A673 (cell line): Measurements from ENCODE around the gene TSR1. TPM values are rescaled to one million over a fixed set of nuclear protein-coding genes. Genes with fewer than 3 reads are reported as not detected.

Experiments used
- BruUV-seq: library from RNA; stranded (reverse); fragments of 400-500 nt; replicated peaks from 2 replicates; lab custom pipeline; 2021; lab: Mats Ljungman, UMichigan
- CTCF ChIA-PET: fragments of 300-600 bp; sonication (Branson Sonifier 250); formaldehyde crosslinking; loops from one replicate; lab custom pipeline; 2022; ENCODE audit warnings: antibody characterized with exemption; lab: Charles Lee
- POLR2A ChIA-PET: fragments of 300-600 bp; sonication (Branson Sonifier 250); formaldehyde crosslinking; loops from one replicate; lab custom pipeline; 2022; ENCODE audit warnings: antibody characterized with exemption; ENCODE audit not compliant: low non-redundant PET; lab: Charles Lee
- DNase-seq: peaks from one replicate; pipeline ENCODE4 v3.0.0-alpha.2; 2015; ENCODE audit warnings: low spot score
- H3K27ac ChIP-seq: fragments of 200-600 bp; sonication (generic); 2 replicates; pipeline ENCODE4 v1.5.1; 2016; ENCODE audit warnings: mixed run types, low read depth, mild to moderate bottlenecking, mixed read lengths, antibody characterized with exemption, low read length; ENCODE audit not compliant: poor library complexity, severe bottlenecking
- H3K27me3 ChIP-seq: fragments of 200-600 bp; sonication (generic); replicated peaks from 2 replicates; pipeline ENCODE4 v1.6.1; 2017; ENCODE audit warnings: mixed run types, low read depth, mild to moderate bottlenecking, mixed read lengths, antibody characterized with exemption, low read length; ENCODE audit not compliant: insufficient read depth, poor library complexity
- H3K36me3 ChIP-seq: fragments of 200-600 bp; sonication (generic); 2 replicates; pipeline ENCODE4 v1.6.1; 2016; ENCODE audit warnings: mixed run types, mild to moderate bottlenecking, mixed read lengths, antibody characterized with exemption, low read length; ENCODE audit not compliant: insufficient read depth, poor library complexity, severe bottlenecking
- H3K4me1 ChIP-seq: fragments of 200-600 bp; sonication (generic); 2 replicates; pipeline ENCODE4 v1.6.1; 2017; ENCODE audit warnings: mixed run types, mild to moderate bottlenecking, mixed read lengths, antibody characterized with exemption, low read length; ENCODE audit not compliant: insufficient read depth, poor library complexity, severe bottlenecking
- H3K4me3 ChIP-seq: fragments of 200-600 bp; sonication (generic); 2 replicates; pipeline ENCODE4 v1.5.1; 2016; ENCODE audit warnings: low read depth, mixed run types, mild to moderate bottlenecking, mixed read lengths, low read length; ENCODE audit not compliant: poor library complexity, severe bottlenecking
- H3K9me3 ChIP-seq: fragments of 200-600 bp; sonication (generic); 2 replicates; pipeline ENCODE4 v1.6.1; 2016; ENCODE audit warnings: mixed run types, low read depth, mild to moderate bottlenecking, mixed read lengths, antibody characterized with exemption, low read length; ENCODE audit not compliant: poor library complexity, severe bottlenecking
- EZH2 ChIP-seq: fragments of 200-600 bp; sonication (generic); IDR thresholded peaks from 2 replicates; pipeline ENCODE4 v1.6.1; 2017; ENCODE audit warnings: borderline replicate concordance, low read depth, mild to moderate bottlenecking, mixed read lengths, antibody characterized with exemption, low read length; ENCODE audit not compliant: poor library complexity, severe bottlenecking
- intact Hi-C: fragments of 100-400 bp; cut with micrococcal nuclease; formaldehyde crosslinking; loops from one replicate; pipeline ENCODE4 v1.10.0; 2022; ENCODE audit not compliant: unreplicated experiment
- total RNA-seq: library from RNA; stranded (reverse); gene quantifications from 2 replicates; pipeline ENCODE4 v1.2.3, GENCODE V29; 2021
- TF ChIP-seq, protein P1 (sequence below): fragments of 300-800, 200-600 bp; sonication (generic); conservative IDR thresholded peaks from 2 replicates; pipeline ENCODE4 v1.5.1; 2017; ENCODE audit warnings: low read depth, mild to moderate bottlenecking, antibody characterized with exemption, low read length, moderate library complexity, mixed read lengths

The TSR1 gene
- total RNA-seq, 1 experiment from 2014 or later: 91.0 TPM

GRCh38 chr17:2299756-2300155 is 36.5 kb downstream of the TSR1 start:
- DNase-seq: no peak
- BruUV-seq: no TSS peak
- TF ChIP-seq, protein P1, sequence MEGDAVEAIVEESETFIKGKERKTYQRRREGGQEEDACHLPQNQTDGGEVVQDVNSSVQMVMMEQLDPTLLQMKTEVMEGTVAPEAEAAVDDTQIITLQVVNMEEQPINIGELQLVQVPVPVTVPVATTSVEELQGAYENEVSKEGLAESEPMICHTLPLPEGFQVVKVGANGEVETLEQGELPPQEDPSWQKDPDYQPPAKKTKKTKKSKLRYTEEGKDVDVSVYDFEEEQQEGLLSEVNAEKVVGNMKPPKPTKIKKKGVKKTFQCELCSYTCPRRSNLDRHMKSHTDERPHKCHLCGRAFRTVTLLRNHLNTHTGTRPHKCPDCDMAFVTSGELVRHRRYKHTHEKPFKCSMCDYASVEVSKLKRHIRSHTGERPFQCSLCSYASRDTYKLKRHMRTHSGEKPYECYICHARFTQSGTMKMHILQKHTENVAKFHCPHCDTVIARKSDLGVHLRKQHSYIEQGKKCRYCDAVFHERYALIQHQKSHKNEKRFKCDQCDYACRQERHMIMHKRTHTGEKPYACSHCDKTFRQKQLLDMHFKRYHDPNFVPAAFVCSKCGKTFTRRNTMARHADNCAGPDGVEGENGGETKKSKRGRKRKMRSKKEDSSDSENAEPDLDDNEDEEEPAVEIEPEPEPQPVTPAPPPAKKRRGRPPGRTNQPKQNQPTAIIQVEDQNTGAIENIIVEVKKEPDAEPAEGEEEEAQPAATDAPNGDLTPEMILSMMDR: no peak
- TF ChIP-seq EZH2: no peak
- ChIA-PET POLR2A (no interaction called here), CTCF (no interaction called here)
- H3K4me1 ChIP-seq: peaks cover 5% of the 10 kb centered on the region
- intact Hi-C loops: no loop called here
- H3K9me3 ChIP-seq: no peaks in the 10 kb centered on the region
- no peak overlapping the region for H3K4me3 ChIP-seq
- H3K27me3 ChIP-seq: no peaks in the 10 kb centered on the region
- H3K27ac ChIP-seq: no peak overlapping the region
- peaks cover 44% of the 10 kb centered on the region for H3K36me3 ChIP-seq

DNA sequence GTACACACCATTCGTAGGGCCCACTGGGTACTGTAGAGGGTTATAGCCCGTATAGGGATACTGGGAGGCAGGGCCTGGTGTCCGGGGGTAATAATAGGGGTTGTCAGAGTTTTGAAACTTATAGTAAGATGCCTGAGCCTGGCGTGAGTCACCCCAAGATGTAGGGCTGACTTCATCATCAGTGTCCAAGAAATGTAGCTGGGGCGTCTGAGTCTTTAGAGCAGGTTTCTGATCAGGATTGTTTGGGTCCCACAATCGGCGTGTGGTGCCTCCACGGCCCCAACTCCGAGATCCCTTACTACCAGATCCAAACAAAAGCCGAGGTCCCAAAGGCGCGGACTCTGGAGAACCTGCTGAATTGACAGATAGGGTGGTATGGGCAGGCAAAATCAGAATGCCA is 37.1 kb downstream of the TSR1 start:
- no TSS peak for BruUV-seq
- DNase-seq: no peak
- Histone ChIP-seq H3K36me3 (peaks cover 49% of the 10 kb centered on the region), H3K27ac (no peak overlapping the region), H3K4me1 (peaks cover 5% of the 10 kb centered on the region), H3K27me3 (no peaks in the 10 kb centered on the region), H3K4me3 (no peak overlapping the region), H3K9me3 (no peaks in the 10 kb centered on the region)
- intact Hi-C loops: no loop called here
- CTCF ChIA-PET: no interaction called here
- no peak for TF ChIP-seq EZH2
- TF ChIP-seq, protein P1: no peak
- POLR2A ChIA-PET: no interaction called here

GRCh38 chr17:2297023-2297422 is 39.2 kb downstream of the TSR1 start:
- TF ChIP-seq, protein P1: no peak
- TF ChIP-seq EZH2: no peak
- BruUV-seq: no TSS peak
- Histone ChIP-seq H3K27me3 (no peaks in the 10 kb centered on the region), H3K27ac (no peak overlapping the region), H3K9me3 (no peaks in the 10 kb centered on the region), H3K4me3 (no peak overlapping the region), H3K36me3 (peaks cover 69% of the 10 kb centered on the region), H3K4me1 (peaks cover under 1% of the 10 kb centered on the region)
- CTCF ChIA-PET: no interaction called here
- POLR2A ChIA-PET: no interaction called here
- DNase-seq: no peak
- intact Hi-C loops: no loop called here
